GM12878 (cell line): ENCODE results near the gene GABARAPL2. TPM values are rescaled to one million over a fixed set of nuclear protein-coding genes. Genes with fewer than 3 reads are reported as not detected.

Source experiments
- ATAC-seq: fragments of 200-7000 bp; cut with Tn5 transposase; 3 replicates; pipeline ENCODE4 v1.9.1; 2020; ENCODE audit warnings: mild to moderate bottlenecking, moderate library complexity
- BruUV-seq: library from RNA; stranded (reverse); fragments of 400-500 nt; replicated peaks from 2 replicates; lab custom pipeline; 2021; lab: Mats Ljungman, UMichigan
- CTCF ChIA-PET: fragments of 300-600 bp; sonication (Branson Sonifier 250); formaldehyde crosslinking; extraction: SDS; loops from one replicate; lab custom pipeline; 2021; ENCODE audit warnings: inconsistent platforms; lab: Yijun Ruan, JAX
- POLR2A ChIA-PET: fragments of 350-600 bp; formaldehyde crosslinking; extraction: SDS; loops from one replicate; lab custom pipeline; 2021; ENCODE audit warnings: inconsistent platforms; lab: Charles Lee
- RAD21 ChIA-PET: fragments of 300-600 bp; sonication (Branson Sonifier 250); formaldehyde crosslinking; loops from one replicate; lab custom pipeline; 2023; ENCODE audit warnings: antibody characterized with exemption; ENCODE audit not compliant: unreplicated experiment; lab: Charles Lee
- SMC1A ChIA-PET: fragments of 300-600 bp; sonication (Branson Sonifier 250); formaldehyde crosslinking; loops from one replicate; lab custom pipeline; 2023; ENCODE audit not compliant: unreplicated experiment, uncharacterized antibody; lab: Charles Lee
- DNase-seq: peaks from one replicate; pipeline ENCODE4 v3.0.0-alpha.2; 2011; ENCODE audit warnings: low read depth, low spot score
- FAIRE-seq: peaks from 3 replicates; lab custom pipeline; 2011; peaks lifted over from hg19 to GRCh38; lab: Jason Lieb, UNC
- H2AFZ ChIP-seq: 2 replicates; pipeline ENCODE4 v1.6.0; 2011; ENCODE audit warnings: low read depth, low read length, control low read depth; ENCODE audit not compliant: control insufficient read depth
- H3K27ac ChIP-seq: 2 replicates; pipeline ENCODE4 v1.5.1; 2011; ENCODE audit warnings: control low read depth; ENCODE audit not compliant: control insufficient read depth, insufficient read depth
- H3K27me3 ChIP-seq, 2 experiments: replicated peaks in 1 of 2; 2 replicates each; pipeline versions ENCODE4 v1.6.0 to v1.6.1; 2011; ENCODE audit warnings: low read length in 1 of 2; ENCODE audit not compliant: control insufficient read depth in 2 of 2, insufficient read depth in 2 of 2
- H3K36me3 ChIP-seq, 2 experiments: 2 replicates each; pipeline ENCODE4 v1.5.1; 2011; ENCODE audit warnings: low read length in 1 of 2; ENCODE audit not compliant: control insufficient read depth in 2 of 2, insufficient read depth in 2 of 2
- H3K4me1 ChIP-seq: 2 replicates; pipeline ENCODE4 v1.6.1; 2011; ENCODE audit warnings: mild to moderate bottlenecking, low read length, moderate library complexity, mixed read lengths; ENCODE audit not compliant: control insufficient read depth, insufficient read depth
- H3K4me2 ChIP-seq: 2 replicates; pipeline ENCODE4 v1.6.0; 2011; ENCODE audit warnings: control low read depth; ENCODE audit not compliant: control insufficient read depth, insufficient read depth
- H3K4me3 ChIP-seq: fragments of 200-600 bp; sonication (generic); 2 replicates; pipeline ENCODE4 v1.5.1; 2016
- H3K79me2 ChIP-seq: 2 replicates; pipeline ENCODE4 v1.6.0; 2011; ENCODE audit warnings: low read length; ENCODE audit not compliant: control insufficient read depth, insufficient read depth
- H3K9ac ChIP-seq: 2 replicates; pipeline ENCODE4 v1.8.0; 2011; ENCODE audit warnings: low read length, control low read depth, mixed read lengths; ENCODE audit not compliant: control insufficient read depth, insufficient read depth
- H3K9me3 ChIP-seq: replicated peaks from 3 replicates; pipeline ENCODE4 v1.5.1; 2011; ENCODE audit warnings: mild to moderate bottlenecking, low read length; ENCODE audit not compliant: control insufficient read depth, insufficient read depth
- H4K20me1 ChIP-seq: 2 replicates; pipeline ENCODE4 v1.6.0; 2011; ENCODE audit not compliant: control insufficient read depth, insufficient read depth
- CBX5 ChIP-seq: sonication (generic); IDR thresholded peaks from 2 replicates; pipeline ENCODE4 v1.6.1; 2016; ENCODE audit warnings: low read depth, moderate library complexity, mild to moderate bottlenecking, inconsistent platforms
- CHD1 ChIP-seq: IDR thresholded peaks from 2 replicates; pipeline ENCODE4 v1.6.1; 2012; ENCODE audit warnings: low read depth, low read length, improper control_type of control experiment
- E2F4 ChIP-seq: IDR thresholded peaks from 2 replicates; pipeline ENCODE4 v1.6.1; 2012; ENCODE audit warnings: low read depth, low read length, improper control_type of control experiment
- HDAC6 ChIP-seq: fragments of 200-600 bp; sonication (generic); IDR thresholded peaks from one replicate; pipeline ENCODE4 v1.8.0; 2017; ENCODE audit warnings: antibody characterized with exemption; ENCODE audit not compliant: unreplicated experiment
- IKZF2 ChIP-seq, 2 experiments: fragments of 450-650 bp; IDR thresholded peaks; 2 replicates each; pipeline ENCODE4 v1.6.1; 2017; ENCODE audit warnings: mild to moderate bottlenecking in 2 of 2, moderate library complexity in 2 of 2
- MAX ChIP-seq: IDR thresholded peaks from 2 replicates; pipeline ENCODE4 v1.6.1; 2012; ENCODE audit warnings: low read depth, low read length, improper control_type of control experiment
- MTA3 ChIP-seq: IDR thresholded peaks from 2 replicates; pipeline ENCODE4 v1.6.1; 2012; ENCODE audit warnings: low read length, inconsistent platforms, borderline replicate concordance
- NFIC ChIP-seq: IDR thresholded peaks from 2 replicates; pipeline ENCODE4 v1.6.1; 2012; ENCODE audit warnings: low read depth, mild to moderate bottlenecking, inconsistent platforms, low read length, moderate library complexity
- NFYB ChIP-seq: IDR thresholded peaks from 2 replicates; pipeline ENCODE4 v1.6.1; 2011; ENCODE audit warnings: low read depth, mild to moderate bottlenecking, low read length, improper control_type of control experiment, moderate library complexity; ENCODE audit not compliant: insufficient read depth
- REST ChIP-seq: IDR thresholded peaks from 2 replicates; pipeline ENCODE4 v1.6.1; 2012; ENCODE audit warnings: mild to moderate bottlenecking, low read depth, low read length
- TCF3 ChIP-seq: IDR thresholded peaks from 2 replicates; pipeline ENCODE4 v1.6.1; 2012; ENCODE audit warnings: low read depth, mild to moderate bottlenecking, low read length, borderline replicate concordance; ENCODE audit not compliant: insufficient read depth
- TCF7 ChIP-seq: IDR thresholded peaks from 2 replicates; pipeline ENCODE4 v1.6.1; 2014; ENCODE audit warnings: antibody characterized with exemption, borderline replicate concordance
- ZBTB40 ChIP-seq: fragments of 450-650 bp; IDR thresholded peaks from 2 replicates; pipeline ENCODE4 v1.6.1; 2016; ENCODE audit warnings: mild to moderate bottlenecking, moderate library complexity, borderline replicate concordance
- ZNF217 ChIP-seq: fragments of 450-650 bp; IDR thresholded peaks from 2 replicates; pipeline ENCODE4 v1.6.1; 2017; ENCODE audit warnings: antibody characterized with exemption, mild to moderate bottlenecking
- ZNF622 ChIP-seq: fragments of 450-650 bp; IDR thresholded peaks from 2 replicates; pipeline ENCODE4 v1.6.1; 2017; ENCODE audit warnings: mild to moderate bottlenecking, inconsistent platforms
- WGBS: methylation state at CpG from one replicate; pipeline ENCODE4 v1.1.6; 2016; ENCODE audit warnings: low lambda C conversion rate; ENCODE audit not compliant: insufficient replicate concordance, insufficient coverage; ENCODE audit errors: missing lambda C conversion rate; 5-methylcytosine and 5-hydroxymethylcytosine counted together
- in situ Hi-C: fragments of 300-500 bp; cut with MboI; formaldehyde crosslinking; loops from 9 replicates; pipeline ENCODE4 v1.14.3; 2018; ENCODE audit warnings: mixed read lengths
- intact Hi-C: fragments of 100-400 bp; cut with micrococcal nuclease; formaldehyde crosslinking; loops from one replicate; pipeline ENCODE4 v1.14.2; 2022; ENCODE audit not compliant: unreplicated experiment
- polyA plus RNA-seq, 11 experiments: library from polyadenylated mRNA; depleted of rRNA in 4 of 11; unstranded in 6 of 11; stranded (reverse) in 5 of 11; fragments of >200 nt; fragmentation: Nextera tagmentation in 4 of 11; fragmentation: Illumina TruSeq in 1 of 11; extraction: Ambion mirVana in 4 of 11; extraction: Trizol in 1 of 11; gene quantifications; 1 replicate in 1 of 11; 2 replicates in 10 of 11; pipeline versions ENCODE4 v1.2.1 to v1.2.3, GENCODE V29; 2011 to 2016; ENCODE audit warnings: inconsistent platforms in 2 of 11, missing spikeins in 2 of 11, low read depth in 1 of 11
- total RNA-seq, 4 experiments: library from RNA; depleted of rRNA in 3 of 4; stranded (reverse); fragments of >200 nt in 3 of 4; fragmentation: Illumina TruSeq in 1 of 4; extraction: Trizol in 1 of 4; gene quantifications; 2 replicates each; pipeline versions ENCODE4 v1.2.1 to v1.2.3, GENCODE V29; 2013 to 2021

The GABARAPL2 gene
- total and polyA plus RNA-seq, 10 of the 15 experiments (the other 5 are each of a cell fraction or from before 2014, with no cell fraction given) = 61.9 to 359 (median 128) TPM

GRCh38 chr16:75576384-75576811 lies 10.2 kb downstream of the GABARAPL2 start:
- Histone ChIP-seq H3K4me3 (no peak overlapping the region), H3K27ac (peak overlapping the region; percentile 49), H3K9ac (no peak overlapping the region; the same call in 1 of the 2 replicates), H3K79me2 (peaks cover 30% of the 10 kb centered on the region), H3K4me1 (peaks cover 63% of the 10 kb centered on the region), H3K36me3 (peaks cover 7 to 27% of the 10 kb centered on the region in 2 experiments), H3K9me3 (no peaks in the 10 kb centered on the region), H4K20me1 (no peaks in the 10 kb centered on the region), H3K27me3 (no peaks in the 10 kb centered on the region), H2AFZ (no peak overlapping the region), H3K4me2 (peak overlapping the region; percentile 68)
- no peak for FAIRE-seq
- CTCF ChIA-PET = interaction anchor here (1.3 to 1.5 kb wide), 3 partner anchors 26 to 187 kb away, joined by 4 read pairs; no protein-coding TSS in a partner anchor
- no peak for DNase-seq
- no TSS peak for BruUV-seq
- POLR2A ChIA-PET = interaction anchor here (0.6 to 4.4 kb wide), 5 partner anchors 9 to 45 kb away, joined by 3 to 21 read pairs (median 4); partner anchors contain the start of gene TMEM231
- RAD21 ChIA-PET = interaction anchor here (1.1 to 1.8 kb wide), 3 partner anchors 13 to 46 kb away, joined by 3 to 5 read pairs (median 3); partner anchors contain the start of gene CHST5
- SMC1A ChIA-PET = interaction anchor here (1.1 to 2.8 kb wide), 7 partner anchors 10 to 54 kb away, joined by 3 to 11 read pairs (median 4); partner anchors contain the start of gene GABARAPL2
- intact Hi-C loops = no loop called here
- whole genome bisulfite sequencing = 38% methylated on average over 3 of the region's 3 CpGs
- in situ Hi-C loops = no loop called here
- ATAC-seq = peak; percentile 49
- TF ChIP-seq MAX = no peak
- no peak for TF ChIP-seq NFYB
- no peak for TF ChIP-seq TCF3
- TF ChIP-seq ZNF217 = no peak
- TF ChIP-seq TCF7 = no peak
- no peak for TF ChIP-seq HDAC6
- no peak for TF ChIP-seq CHD1
- no peak for TF ChIP-seq REST
- peak in 1 of 2 experiments; percentile 23; a peak in 2 of 4 replicates for TF ChIP-seq IKZF2 (IDR thresholded peaks at IDR 0.05)
- 0 out of 2 replicates have a peak, but pooled peaks have one; percentile 23 for TF ChIP-seq MTA3
- 0 out of 2 replicates have a peak, but pooled peaks have one; percentile 16 for TF ChIP-seq NFIC
- no peak for TF ChIP-seq ZBTB40
- TF ChIP-seq ZNF622 = no peak
- TF ChIP-seq CBX5 = no peak
- no peak for TF ChIP-seq E2F4
